ENCODE data around the gene HHATL. TPM values are rescaled to one million over a fixed set of nuclear protein-coding genes. Genes with fewer than 3 reads are reported as not detected.

Gene HHATL
- total RNA-seq, 1 experiment from 2014 or later = 0.92 TPM

DNA sequence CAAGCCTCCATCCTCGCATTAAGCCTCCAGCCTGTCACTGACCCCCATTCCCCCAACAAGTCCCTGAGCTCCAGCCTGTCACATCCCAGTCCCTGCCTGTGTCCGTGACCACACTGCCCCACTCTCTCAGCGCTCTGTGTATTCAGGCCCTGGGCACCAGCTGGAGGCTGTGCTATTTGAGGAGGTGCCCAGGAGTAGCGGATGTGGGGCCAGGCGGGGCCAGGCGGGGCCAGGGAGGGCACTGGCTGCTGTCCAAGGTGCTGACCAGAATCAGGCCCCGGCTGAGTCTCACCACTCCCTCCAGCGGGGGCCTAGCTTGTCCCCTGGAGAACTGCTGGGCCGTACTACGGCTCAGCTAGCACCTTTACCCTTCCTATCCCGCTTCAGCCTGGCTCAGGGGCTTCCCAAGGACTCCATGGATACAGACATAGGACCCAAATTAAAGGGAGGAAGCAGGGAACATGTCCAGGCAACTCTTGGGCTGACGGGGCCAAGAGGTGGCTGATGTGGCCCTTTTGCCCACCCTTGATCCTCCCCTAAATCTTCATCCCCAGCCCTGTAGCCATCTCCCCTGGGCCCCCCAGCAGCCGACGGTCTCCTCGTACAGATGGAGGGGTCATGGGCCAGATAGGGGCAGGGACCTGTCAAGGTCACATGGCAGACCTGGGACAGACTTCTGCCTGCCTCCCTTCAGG, 1.1 kb downstream of the HHATL start:
- no peaks in the 10 kb centered on the region for H3K36me3 Mint-ChIP-seq
- CTCF ChIA-PET = interaction anchor here (0.6 to 2.5 kb wide), 8 partner anchors 10 to 165 kb away, joined by 3 to 13 read pairs (median 4); no protein-coding TSS in a partner anchor
- peak; percentile 93 for ATAC-seq
- no peak overlapping the region for H3K4me3 Mint-ChIP-seq
- peaks cover 8% of the 10 kb centered on the region for H3K4me1 Mint-ChIP-seq
- no peak overlapping the region for H3K27ac Mint-ChIP-seq
- DNase-seq (ENCODE audit: low spot score) = peak; percentile 82
- H3K9me3 Mint-ChIP-seq = no peaks in the 10 kb centered on the region
- POLR2A ChIA-PET = no interaction called here
- H3K27me3 Mint-ChIP-seq (ENCODE audit: low read depth) = no peaks in the 10 kb centered on the region
- TF ChIP-seq ZNF219 (CRISPR knock-in tag; IDR thresholded peaks at IDR 0.05; ENCODE audit: borderline replicate concordance) (peak; percentile 82; the same call in 1 of the 2 replicates), CREB1 (CRISPR knock-in tag; IDR thresholded peaks at IDR 0.05) (peak; percentile 80), GTF2I (CRISPR knock-in tag; conservative IDR thresholded peaks at IDR 0.05) (no peak), KAT7 (CRISPR knock-in tag; IDR thresholded peaks at IDR 0.05; ENCODE audit: borderline replicate concordance) (peak; percentile 73; the same call in 1 of the 2 replicates), FOXP1 (CRISPR knock-in tag; IDR thresholded peaks at IDR 0.05; ENCODE audit: borderline replicate concordance) (peak; percentile 80; the same call in 1 of the 2 replicates), ZNF121 (CRISPR knock-in tag; IDR thresholded peaks at IDR 0.05) (peak; percentile 39; the same call in 1 of the 2 replicates), ZNF138 (CRISPR knock-in tag; conservative IDR thresholded peaks at IDR 0.05) (no peak), RELA (CRISPR knock-in tag; IDR thresholded peaks at IDR 0.05; ENCODE audit: borderline replicate concordance) (peak; percentile 93), IRF2 (CRISPR knock-in tag; IDR thresholded peaks at IDR 0.05; ENCODE audit: borderline replicate concordance, low read depth) (no peak), ZNF317 (CRISPR knock-in tag; IDR thresholded peaks at IDR 0.05; ENCODE audit: borderline replicate concordance, low read depth) (0 out of 2 replicates have a peak, but pooled peaks have one; percentile 47), MYBL2 (CRISPR knock-in tag; IDR thresholded peaks at IDR 0.05) (no peak), CREM (CRISPR knock-in tag; IDR thresholded peaks at IDR 0.05) (no peak; the same call in 1 of the 2 replicates), TEAD1 (CRISPR knock-in tag; IDR thresholded peaks at IDR 0.05) (peak; percentile 87), JAZF1 (CRISPR knock-in tag; IDR thresholded peaks at IDR 0.05) (no peak), NFE2L1 (CRISPR knock-in tag; IDR thresholded peaks at IDR 0.05) (peak; percentile 86), PRRX2 (CRISPR knock-in tag; IDR thresholded peaks at IDR 0.05) (no peak)
- TF ChIP-seq, protein P1, sequence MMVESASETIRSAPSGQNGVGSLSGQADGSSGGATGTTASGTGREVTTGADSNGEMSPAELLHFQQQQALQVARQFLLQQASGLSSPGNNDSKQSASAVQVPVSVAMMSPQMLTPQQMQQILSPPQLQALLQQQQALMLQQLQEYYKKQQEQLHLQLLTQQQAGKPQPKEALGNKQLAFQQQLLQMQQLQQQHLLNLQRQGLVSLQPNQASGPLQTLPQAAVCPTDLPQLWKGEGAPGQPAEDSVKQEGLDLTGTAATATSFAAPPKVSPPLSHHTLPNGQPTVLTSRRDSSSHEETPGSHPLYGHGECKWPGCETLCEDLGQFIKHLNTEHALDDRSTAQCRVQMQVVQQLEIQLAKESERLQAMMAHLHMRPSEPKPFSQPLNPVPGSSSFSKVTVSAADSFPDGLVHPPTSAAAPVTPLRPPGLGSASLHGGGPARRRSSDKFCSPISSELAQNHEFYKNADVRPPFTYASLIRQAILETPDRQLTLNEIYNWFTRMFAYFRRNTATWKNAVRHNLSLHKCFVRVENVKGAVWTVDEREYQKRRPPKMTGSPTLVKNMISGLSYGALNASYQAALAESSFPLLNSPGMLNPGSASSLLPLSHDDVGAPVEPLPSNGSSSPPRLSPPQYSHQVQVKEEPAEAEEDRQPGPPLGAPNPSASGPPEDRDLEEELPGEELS (CRISPR knock-in tag; IDR thresholded peaks at IDR 0.05) = peak; percentile 97
- TF ChIP-seq, protein P2, sequence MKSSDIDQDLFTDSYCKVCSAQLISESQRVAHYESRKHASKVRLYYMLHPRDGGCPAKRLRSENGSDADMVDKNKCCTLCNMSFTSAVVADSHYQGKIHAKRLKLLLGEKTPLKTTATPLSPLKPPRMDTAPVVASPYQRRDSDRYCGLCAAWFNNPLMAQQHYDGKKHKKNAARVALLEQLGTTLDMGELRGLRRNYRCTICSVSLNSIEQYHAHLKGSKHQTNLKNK (CRISPR knock-in tag; IDR thresholded peaks at IDR 0.05) = no peak
- TF ChIP-seq, protein P3, sequence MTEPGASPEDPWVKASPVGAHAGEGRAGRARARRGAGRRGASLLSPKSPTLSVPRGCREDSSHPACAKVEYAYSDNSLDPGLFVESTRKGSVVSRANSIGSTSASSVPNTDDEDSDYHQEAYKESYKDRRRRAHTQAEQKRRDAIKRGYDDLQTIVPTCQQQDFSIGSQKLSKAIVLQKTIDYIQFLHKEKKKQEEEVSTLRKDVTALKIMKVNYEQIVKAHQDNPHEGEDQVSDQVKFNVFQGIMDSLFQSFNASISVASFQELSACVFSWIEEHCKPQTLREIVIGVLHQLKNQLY (CRISPR knock-in tag; IDR thresholded peaks at IDR 0.05) = no peak
- TF ChIP-seq, protein P4, sequence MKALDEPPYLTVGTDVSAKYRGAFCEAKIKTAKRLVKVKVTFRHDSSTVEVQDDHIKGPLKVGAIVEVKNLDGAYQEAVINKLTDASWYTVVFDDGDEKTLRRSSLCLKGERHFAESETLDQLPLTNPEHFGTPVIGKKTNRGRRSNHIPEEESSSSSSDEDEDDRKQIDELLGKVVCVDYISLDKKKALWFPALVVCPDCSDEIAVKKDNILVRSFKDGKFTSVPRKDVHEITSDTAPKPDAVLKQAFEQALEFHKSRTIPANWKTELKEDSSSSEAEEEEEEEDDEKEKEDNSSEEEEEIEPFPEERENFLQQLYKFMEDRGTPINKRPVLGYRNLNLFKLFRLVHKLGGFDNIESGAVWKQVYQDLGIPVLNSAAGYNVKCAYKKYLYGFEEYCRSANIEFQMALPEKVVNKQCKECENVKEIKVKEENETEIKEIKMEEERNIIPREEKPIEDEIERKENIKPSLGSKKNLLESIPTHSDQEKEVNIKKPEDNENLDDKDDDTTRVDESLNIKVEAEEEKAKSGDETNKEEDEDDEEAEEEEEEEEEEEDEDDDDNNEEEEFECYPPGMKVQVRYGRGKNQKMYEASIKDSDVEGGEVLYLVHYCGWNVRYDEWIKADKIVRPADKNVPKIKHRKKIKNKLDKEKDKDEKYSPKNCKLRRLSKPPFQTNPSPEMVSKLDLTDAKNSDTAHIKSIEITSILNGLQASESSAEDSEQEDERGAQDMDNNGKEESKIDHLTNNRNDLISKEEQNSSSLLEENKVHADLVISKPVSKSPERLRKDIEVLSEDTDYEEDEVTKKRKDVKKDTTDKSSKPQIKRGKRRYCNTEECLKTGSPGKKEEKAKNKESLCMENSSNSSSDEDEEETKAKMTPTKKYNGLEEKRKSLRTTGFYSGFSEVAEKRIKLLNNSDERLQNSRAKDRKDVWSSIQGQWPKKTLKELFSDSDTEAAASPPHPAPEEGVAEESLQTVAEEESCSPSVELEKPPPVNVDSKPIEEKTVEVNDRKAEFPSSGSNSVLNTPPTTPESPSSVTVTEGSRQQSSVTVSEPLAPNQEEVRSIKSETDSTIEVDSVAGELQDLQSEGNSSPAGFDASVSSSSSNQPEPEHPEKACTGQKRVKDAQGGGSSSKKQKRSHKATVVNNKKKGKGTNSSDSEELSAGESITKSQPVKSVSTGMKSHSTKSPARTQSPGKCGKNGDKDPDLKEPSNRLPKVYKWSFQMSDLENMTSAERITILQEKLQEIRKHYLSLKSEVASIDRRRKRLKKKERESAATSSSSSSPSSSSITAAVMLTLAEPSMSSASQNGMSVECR (CRISPR knock-in tag; IDR thresholded peaks at IDR 0.05; ENCODE audit: borderline replicate concordance) = peak; percentile 95; the same call in 1 of the 2 replicates
- TF ChIP-seq, protein P5, sequence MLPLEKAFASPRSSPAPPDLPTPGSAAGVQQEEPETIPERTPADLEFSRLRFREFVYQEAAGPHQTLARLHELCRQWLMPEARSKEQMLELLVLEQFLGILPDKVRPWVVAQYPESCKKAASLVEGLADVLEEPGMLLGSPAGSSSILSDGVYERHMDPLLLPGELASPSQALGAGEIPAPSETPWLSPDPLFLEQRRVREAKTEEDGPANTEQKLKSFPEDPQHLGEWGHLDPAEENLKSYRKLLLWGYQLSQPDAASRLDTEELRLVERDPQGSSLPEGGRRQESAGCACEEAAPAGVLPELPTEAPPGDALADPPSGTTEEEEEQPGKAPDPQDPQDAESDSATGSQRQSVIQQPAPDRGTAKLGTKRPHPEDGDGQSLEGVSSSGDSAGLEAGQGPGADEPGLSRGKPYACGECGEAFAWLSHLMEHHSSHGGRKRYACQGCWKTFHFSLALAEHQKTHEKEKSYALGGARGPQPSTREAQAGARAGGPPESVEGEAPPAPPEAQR (CRISPR knock-in tag; IDR thresholded peaks at IDR 0.05) = no peak
- TF ChIP-seq, protein P6, sequence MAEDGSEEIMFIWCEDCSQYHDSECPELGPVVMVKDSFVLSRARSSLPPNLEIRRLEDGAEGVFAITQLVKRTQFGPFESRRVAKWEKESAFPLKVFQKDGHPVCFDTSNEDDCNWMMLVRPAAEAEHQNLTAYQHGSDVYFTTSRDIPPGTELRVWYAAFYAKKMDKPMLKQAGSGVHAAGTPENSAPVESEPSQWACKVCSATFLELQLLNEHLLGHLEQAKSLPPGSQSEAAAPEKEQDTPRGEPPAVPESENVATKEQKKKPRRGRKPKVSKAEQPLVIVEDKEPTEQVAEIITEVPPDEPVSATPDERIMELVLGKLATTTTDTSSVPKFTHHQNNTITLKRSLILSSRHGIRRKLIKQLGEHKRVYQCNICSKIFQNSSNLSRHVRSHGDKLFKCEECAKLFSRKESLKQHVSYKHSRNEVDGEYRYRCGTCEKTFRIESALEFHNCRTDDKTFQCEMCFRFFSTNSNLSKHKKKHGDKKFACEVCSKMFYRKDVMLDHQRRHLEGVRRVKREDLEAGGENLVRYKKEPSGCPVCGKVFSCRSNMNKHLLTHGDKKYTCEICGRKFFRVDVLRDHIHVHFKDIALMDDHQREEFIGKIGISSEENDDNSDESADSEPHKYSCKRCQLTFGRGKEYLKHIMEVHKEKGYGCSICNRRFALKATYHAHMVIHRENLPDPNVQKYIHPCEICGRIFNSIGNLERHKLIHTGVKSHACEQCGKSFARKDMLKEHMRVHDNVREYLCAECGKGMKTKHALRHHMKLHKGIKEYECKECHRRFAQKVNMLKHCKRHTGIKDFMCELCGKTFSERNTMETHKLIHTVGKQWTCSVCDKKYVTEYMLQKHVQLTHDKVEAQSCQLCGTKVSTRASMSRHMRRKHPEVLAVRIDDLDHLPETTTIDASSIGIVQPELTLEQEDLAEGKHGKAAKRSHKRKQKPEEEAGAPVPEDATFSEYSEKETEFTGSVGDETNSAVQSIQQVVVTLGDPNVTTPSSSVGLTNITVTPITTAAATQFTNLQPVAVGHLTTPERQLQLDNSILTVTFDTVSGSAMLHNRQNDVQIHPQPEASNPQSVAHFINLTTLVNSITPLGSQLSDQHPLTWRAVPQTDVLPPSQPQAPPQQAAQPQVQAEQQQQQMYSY (CRISPR knock-in tag; IDR thresholded peaks at IDR 0.05) = no peak
- TF ChIP-seq, protein P7, sequence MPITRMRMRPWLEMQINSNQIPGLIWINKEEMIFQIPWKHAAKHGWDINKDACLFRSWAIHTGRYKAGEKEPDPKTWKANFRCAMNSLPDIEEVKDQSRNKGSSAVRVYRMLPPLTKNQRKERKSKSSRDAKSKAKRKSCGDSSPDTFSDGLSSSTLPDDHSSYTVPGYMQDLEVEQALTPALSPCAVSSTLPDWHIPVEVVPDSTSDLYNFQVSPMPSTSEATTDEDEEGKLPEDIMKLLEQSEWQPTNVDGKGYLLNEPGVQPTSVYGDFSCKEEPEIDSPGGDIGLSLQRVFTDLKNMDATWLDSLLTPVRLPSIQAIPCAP (CRISPR knock-in tag; IDR thresholded peaks at IDR 0.05) = 0 out of 2 replicates have a peak, but pooled peaks have one; percentile 80
